HepG2 (cell line): ENCODE data around the gene CPLANE1. TPM values are rescaled to one million over a fixed set of nuclear protein-coding genes. Genes with fewer than 3 reads are reported as not detected.

Experiments
- ATAC-seq: fragments of 200-7000 bp; cut with Tn5 transposase; 3 replicates; pipeline ENCODE4 v1.9.1; 2020; ENCODE audit warnings: mild to moderate bottlenecking, moderate library complexity
- BruUV-seq: library from RNA; stranded (reverse); fragments of 400-500 nt; replicated peaks from 2 replicates; lab custom pipeline; 2021; lab: Mats Ljungman, UMichigan
- CTCF ChIA-PET: fragments of 300-600 bp; formaldehyde crosslinking; extraction: SDS; loops from one replicate; lab custom pipeline; 2021; ENCODE audit warnings: low total read pairs, inconsistent platforms, low intra/inter-chr PET ratio; lab: Yijun Ruan, JAX
- POLR2A ChIA-PET: fragments of 350-600 bp; sonication (Branson Sonifier 250); formaldehyde crosslinking; loops from one replicate; lab custom pipeline; 2020; ENCODE audit warnings: antibody characterized with exemption, inconsistent platforms; lab: Yijun Ruan, JAX
- DNase-seq: peaks from one replicate; pipeline ENCODE4 v3.0.0-alpha.2; 2015; ENCODE audit warnings: low spot score
- FAIRE-seq: peaks from 3 replicates; lab custom pipeline; 2011; peaks lifted over from hg19 to GRCh38; lab: Jason Lieb, UNC
- H2AFZ ChIP-seq: one replicate; pipeline ENCODE4 v1.6.1; 2011; ENCODE audit warnings: low read length, inconsistent platforms
- H3K27ac ChIP-seq: fragments of 300-600 bp; 3 replicates; pipeline ENCODE4 v1.8.0; 2011; ENCODE audit warnings: mixed run types, mild to moderate bottlenecking, mixed read lengths, low read length, inconsistent platforms; ENCODE audit not compliant: insufficient read depth; ENCODE audit errors: extremely low read length
- H3K27me3 ChIP-seq, 2 experiments: fragments of 200-600 bp in 1 of 2; 2 replicates in 1 of 2; 3 replicates in 1 of 2; pipeline versions ENCODE4 v1.6.0 to v1.8.0; 2011; ENCODE audit warnings: low read length in 2 of 2, mild to moderate bottlenecking in 2 of 2, moderate library complexity in 2 of 2, inconsistent platforms in 1 of 2; ENCODE audit not compliant: insufficient read depth in 2 of 2, control insufficient read depth in 1 of 2
- H3K36me3 ChIP-seq, 2 experiments: fragments of 200-600 bp in 1 of 2; replicated peaks in 1 of 2; 2 replicates in 1 of 2; 3 replicates in 1 of 2; pipeline versions ENCODE4 v1.5.1 to v1.8.0; 2011; ENCODE audit warnings: low read length in 2 of 2, inconsistent platforms in 1 of 2; ENCODE audit not compliant: insufficient read depth in 2 of 2, control insufficient read depth in 1 of 2
- H3K4me1 ChIP-seq: 2 replicates; pipeline ENCODE4 v1.5.1; 2012; ENCODE audit warnings: low read length, inconsistent platforms; ENCODE audit not compliant: insufficient read depth
- H3K4me2 ChIP-seq: 2 replicates; pipeline ENCODE4 v1.6.0; 2011; ENCODE audit warnings: low read depth, low read length, inconsistent platforms
- H3K4me3 ChIP-seq, 3 experiments: fragments of 200-600 bp in 1 of 3; sonication (generic), shearing (Covaris generic) in 1 of 3; replicated peaks in 1 of 3; 2 replicates each; pipeline ENCODE4 v1.5.1; 2011 to 2016; ENCODE audit warnings: low read length in 3 of 3, inconsistent platforms in 2 of 3, low read depth in 2 of 3, mild to moderate bottlenecking in 2 of 3, control low read depth in 1 of 3, mixed read lengths in 1 of 3; ENCODE audit not compliant: insufficient read depth in 1 of 3
- H3K79me2 ChIP-seq: one replicate; pipeline ENCODE4 v1.6.1; 2011; ENCODE audit warnings: low read length, inconsistent platforms; ENCODE audit not compliant: insufficient read depth
- H3K9ac ChIP-seq: 2 replicates; pipeline ENCODE4 v1.6.0; 2011; ENCODE audit warnings: mild to moderate bottlenecking, low read depth, low read length, inconsistent platforms; ENCODE audit not compliant: insufficient read depth
- H3K9me3 ChIP-seq: 2 replicates; pipeline ENCODE4 v1.5.1; 2012; ENCODE audit warnings: mild to moderate bottlenecking, low read length
- H4K20me1 ChIP-seq: 2 replicates; pipeline ENCODE4 v1.6.0; 2011; ENCODE audit warnings: inconsistent platforms, mild to moderate bottlenecking, low read length, moderate library complexity; ENCODE audit not compliant: insufficient read depth
- ATF4 ChIP-seq, 2 experiments: fragments of 450-650 bp in 1 of 2; sonication (generic) in 1 of 2; formaldehyde crosslinking; IDR thresholded peaks; 2 replicates each; pipeline versions ENCODE4 v1.5.0 to v1.8.0; 2020 to 2022; ENCODE audit warnings: mild to moderate bottlenecking in 1 of 2, missing genetic modification reagents in 1 of 2
- CREM ChIP-seq, 2 experiments: sonication (generic) in 1 of 2; formaldehyde crosslinking in 1 of 2; IDR thresholded peaks; 2 replicates each; pipeline versions ENCODE4 v1.4.0 to v1.6.1; 2016 to 2020; ENCODE audit warnings: antibody characterized with exemption in 1 of 2, mild to moderate bottlenecking in 1 of 2, missing genetic modification reagents in 1 of 2
- ESRRA ChIP-seq: sonication (generic); formaldehyde crosslinking; IDR thresholded peaks from 2 replicates; pipeline ENCODE4 v1.5.1; 2020; ENCODE audit warnings: mild to moderate bottlenecking, low read depth, missing genetic modification reagents
- GPBP1L1 ChIP-seq: sonication (generic); formaldehyde crosslinking; IDR thresholded peaks from 2 replicates; pipeline ENCODE4 v1.5.0; 2020; ENCODE audit warnings: mild to moderate bottlenecking, missing genetic modification reagents
- HDAC6 ChIP-seq: fragments of 200-600 bp; sonication (generic); IDR thresholded peaks from 2 replicates; pipeline ENCODE4 v1.7.0; 2017; ENCODE audit warnings: mild to moderate bottlenecking, antibody characterized with exemption, low read length, low read depth
- NR1H2 ChIP-seq: sonication (generic); formaldehyde crosslinking; IDR thresholded peaks from 2 replicates; pipeline ENCODE4 v1.8.1; 2022; ENCODE audit warnings: low read depth, missing genetic modification reagents, borderline replicate concordance
- SPEN ChIP-seq: sonication (generic); formaldehyde crosslinking; IDR thresholded peaks from 2 replicates; pipeline ENCODE4 v1.5.1; 2020; ENCODE audit warnings: low read depth, mild to moderate bottlenecking, missing genetic modification reagents
- STAT5B ChIP-seq: sonication (generic); formaldehyde crosslinking; IDR thresholded peaks from 2 replicates; pipeline ENCODE4 v1.4.0; 2020; ENCODE audit warnings: missing genetic modification reagents
- ZNF33B ChIP-seq: sonication (generic); formaldehyde crosslinking; IDR thresholded peaks from 2 replicates; pipeline ENCODE4 v1.5.1; 2020; ENCODE audit warnings: mild to moderate bottlenecking, missing genetic modification reagents
- ZNF547 ChIP-seq: sonication (generic); formaldehyde crosslinking; IDR thresholded peaks from 2 replicates; pipeline ENCODE4 v1.5.1; 2020; ENCODE audit warnings: mild to moderate bottlenecking, missing genetic modification reagents
- ZNF567 ChIP-seq: sonication (generic); formaldehyde crosslinking; IDR thresholded peaks from 2 replicates; pipeline ENCODE4 v1.8.1; 2023; ENCODE audit warnings: mild to moderate bottlenecking, missing genetic modification reagents, borderline replicate concordance
- ZSCAN22 ChIP-seq: sonication (generic); formaldehyde crosslinking; IDR thresholded peaks from 2 replicates; pipeline ENCODE4 v1.4.0; 2020; ENCODE audit warnings: mild to moderate bottlenecking, missing genetic modification reagents
- WGBS: methylation state at CpG from one replicate; pipeline ENCODE4 v1.1.6; 2017; ENCODE audit warnings: low lambda C conversion rate; 5-methylcytosine and 5-hydroxymethylcytosine counted together
- in situ Hi-C: cut with HindIII; loops from 2 replicates; pipeline ENCODE4 v1.10.0; 2017; ENCODE audit warnings: low pct_unique_long_range_greater_than_20kb; ENCODE audit not compliant: extremely low pct_ligation_motif_present
- intact Hi-C: fragments of 100-400 bp; cut with micrococcal nuclease; formaldehyde crosslinking; loops from one replicate; pipeline ENCODE4 v1.10.0; 2022; ENCODE audit not compliant: unreplicated experiment
- polyA plus RNA-seq, 8 experiments: library from polyadenylated mRNA; depleted of rRNA in 3 of 8; stranded (reverse) in 7 of 8; unstranded in 1 of 8; fragments of >200 nt; fragmentation: Illumina TruSeq in 4 of 8; extraction: Trizol in 4 of 8; gene quantifications; 2 replicates each; pipeline versions ENCODE4 v1.2.1 to v1.2.3, GENCODE V29; 2011 to 2016; ENCODE audit warnings: low read depth in 4 of 8, missing spikeins in 1 of 8, mixed read lengths in 1 of 8; ENCODE audit not compliant: insufficient read depth in 1 of 8
- total RNA-seq, 5 experiments: library from RNA; depleted of rRNA; stranded (reverse); fragments of >200 nt; fragmentation: Illumina TruSeq; extraction: Trizol; gene quantifications; 2 replicates each; pipeline ENCODE4 v1.2.3, GENCODE V29; 2016; ENCODE audit warnings: low read depth in 1 of 5

CPLANE1 gene
- total and polyA plus RNA-seq, 2 of the 13 experiments (the other 11 are each of a cell fraction or from before 2014, with no cell fraction given), result 6.3 to 9.9 TPM

GRCh38 chr5:37217976-37218375 lies 31.2 kb downstream of the CPLANE1 start (continued):
- TF ChIP-seq ATF4 (CRISPR knock-in tag; IDR thresholded peaks at IDR 0.05) (no peak), CREM (IDR thresholded peaks at IDR 0.05) (no peak), CREM (CRISPR knock-in tag; IDR thresholded peaks at IDR 0.05) (no peak), HDAC6 (no peak), ZSCAN22 (CRISPR knock-in tag) (no peak), ZNF547 (CRISPR knock-in tag) (no peak), NR1H2 (CRISPR knock-in tag) (no peak), STAT5B (CRISPR knock-in tag) (no peak), ZNF33B (CRISPR knock-in tag) (no peak)

GRCh38 chr5:37214550-37214949 lies 34.6 kb downstream of the CPLANE1 start:
- Histone ChIP-seq H4K20me1 (no peaks in the 10 kb centered on the region), H3K4me3 (no peak overlapping the region), H3K79me2 (no peaks in the 10 kb centered on the region), H3K36me3 (peaks cover 2 to 16% of the 10 kb centered on the region in 2 experiments; a peak in 3 of 5 replicates), H3K9ac (no peak overlapping the region), H3K27me3 (no peaks in the 10 kb centered on the region), H2AFZ (no peak overlapping the region), H3K27ac (no peak overlapping the region), H3K9me3 (no peaks in the 10 kb centered on the region)
- 74% methylated on average over 1 of the region's 1 CpG for WGBS
- in situ Hi-C loops, result no loop called here
- ATAC-seq (no peak), FAIRE-seq (no peak)
- ChIA-PET POLR2A (no interaction called here), CTCF (no interaction called here)
- no TSS peak for BruUV-seq
- TF ChIP-seq ZNF567 (CRISPR knock-in tag) (no peak), ESRRA (CRISPR knock-in tag) (no peak), SPEN (CRISPR knock-in tag) (no peak), GPBP1L1 (CRISPR knock-in tag) (no peak)
- TF ChIP-seq, all 625 proteins: peak for 0
- no peak for DNase-seq
- intact Hi-C loops, result no loop called here
- H3K4me1 ChIP-seq, result no peaks in the 10 kb centered on the region
- H3K4me2 ChIP-seq, result no peak overlapping the region
